Heart right ventricle (tissue), 16 donors: Measurements from ENCODE around the gene RNF213. TPM values are rescaled to one million over a fixed set of nuclear protein-coding genes. Genes with fewer than 3 reads are reported as not detected.

Experiments
- ATAC-seq, 8 donors: fragments of 200-7000 bp; cut with Tn5 transposase; one replicate each; pipeline ENCODE4 v1.9.1; 2020; ENCODE audit warnings: mild to moderate bottlenecking in 8 of 8, moderate library complexity in 8 of 8, moderate number of reproducible peaks in 1 of 8
- DNase-seq, 2 donors: peaks; one replicate each; pipeline ENCODE4 v3.0.0-alpha.2; 2020
- H3K27ac ChIP-seq, 10 donors: fragments of 200-600 bp; sonication (generic) in 2 of 10; one replicate each; pipeline versions ENCODE4 v1.5.0 to v1.8.0; 2020 to 2022; ENCODE audit warnings: mild to moderate bottlenecking in 3 of 10
- H3K27me3 ChIP-seq, 7 donors: fragments of 200-600 bp; one replicate each; pipeline ENCODE4 v1.8.0; 2021 to 2022; ENCODE audit warnings: mild to moderate bottlenecking in 2 of 7
- H3K36me3 ChIP-seq, 9 donors: fragments of 200-600 bp; sonication (generic) in 1 of 9; one replicate each; pipeline versions ENCODE4 v1.5.0 to v1.8.0; 2020 to 2022; ENCODE audit warnings: mild to moderate bottlenecking in 2 of 9
- H3K4me1 ChIP-seq, 9 donors: fragments of 200-600 bp; sonication (generic) in 1 of 9; one replicate each; pipeline versions ENCODE4 v1.5.0 to v1.8.0; 2020 to 2022; ENCODE audit warnings: mild to moderate bottlenecking in 4 of 9
- H3K4me3 ChIP-seq, 10 donors: fragments of 200-600 bp; sonication (generic) in 2 of 10; one replicate each; pipeline versions ENCODE4 v1.5.0 to v1.8.0; 2020 to 2022; ENCODE audit warnings: mild to moderate bottlenecking in 7 of 10, moderate library complexity in 2 of 10
- H3K9me3 ChIP-seq, 11 donors: fragments of 200-600 bp in 10 of 11; sonication (generic) in 2 of 11; one replicate each; pipeline versions ENCODE4 v1.5.0 to v1.8.0; 2013 to 2022; ENCODE audit warnings: mild to moderate bottlenecking in 2 of 11, control low read depth in 1 of 11, moderate library complexity in 1 of 11
- CTCF ChIP-seq, 9 donors: fragments of 200-600 bp; sonication (generic) in 2 of 9; IDR thresholded peaks; one replicate each; pipeline versions ENCODE4 v1.5.0 to v1.8.0; 2021 to 2022; ENCODE audit warnings: antibody characterized with exemption in 9 of 9, mild to moderate bottlenecking in 5 of 9, moderate library complexity in 1 of 9
- WGBS, 2 donors: extraction: QIAGEN DNeasy Blood & Tissue Kit; methylation state at CpG; one replicate each; pipeline ENCODE4 v1.1.7; 2013; ENCODE audit warnings: inconsistent platforms in 1 of 2; 5-methylcytosine and 5-hydroxymethylcytosine counted together
- intact Hi-C, 10 donors: fragments of 100-400 bp; cut with DNase I; formaldehyde crosslinking; loops; one replicate each; pipeline versions ENCODE4 v1.11.1 to v1.14.2; 2022
- polyA plus RNA-seq, 2 donors: library from polyadenylated mRNA; stranded (reverse); fragments of 200-250 nt; gene quantifications; one replicate each; pipeline ENCODE4 v1.2.3, GENCODE V29; 2013
- total RNA-seq, 10 donors: library from RNA; stranded (reverse); fragmentation: NEBNext Ultra II Directional in 3 of 10; extraction: Animal tissue kit (Norgen Biotek cat#: 25700) in 3 of 10; gene quantifications; one replicate each; pipeline versions ENCODE4 v1.2.1 to v1.2.4, GENCODE V29; 2021 to 2023
- donor health status: Arrhythmogenic right ventricular cardiomyopathy.
- donor health status: ischemic (EF 13 %, LVEDD 7.1; RV severe dilation, severe dysfunction).
- donor health status: healthy with polysubstance abuse.
- donor health status: DM: no; HTN: yes; CAD: no.
- donor health status: DM: no; HTN: no; CAD: no.
- donor health status: ischemic (EF 25% LVEDD 6.9; RV normal size, moderate dysfunction).
- donor health status: ischemic (EF 25% LVEDD 5.7; RV mildly dilated, moderate dysfunction).
- donor health status: healthy.
- donor health status: DM: yes; HTN: yes; CAD: no.
- donor health status: Ischemic cardiomyopathy.
- donor health status: ischemic (EF 35%, LVEDD 5.7; RV mildly dilated, moderate dysfunction).
- donor health status: nonischemic (EF 11% LVEDD 7.7; RV severe dilation, severe dysfunction).
- donor health status: DM: yes; HTN: yes; CAD: no.
- donor health status: PGD.
- donor health status: ischemic (EF 29% LVEDD 5.4; RV normal size, mild dysfunction).
- donor health status: nonischemic (EF 23%, LVEDD 6.1; RV moderate dilation, normal function).

RNF213 gene
- total and polyA plus RNA-seq, 12 donors: 13.1 to 97.0 (median 31.7) TPM

GRCh38 chr17:80347948-80348351, 87.3 kb downstream of the RNF213 start:
- H3K36me3 ChIP-seq: peaks cover 8 to 100% (median 90%) of the 10 kb centered on the region in 9 donors
- no peaks in the 10 kb centered on the region for H3K27me3 ChIP-seq
- ATAC-seq (no peak), DNase-seq (no peak)
- no peaks in the 10 kb centered on the region for H3K4me1 ChIP-seq
- TF ChIP-seq CTCF (IDR thresholded peaks at IDR 0.05): no peak
- no peak overlapping the region for H3K4me3 ChIP-seq
- WGBS, 2 donors: 96 to 99% methylated on average over 24 of the region's 24 CpGs
- intact Hi-C loops: no loop called here
- H3K27ac ChIP-seq: no peak overlapping the region
- no peaks in the 10 kb centered on the region for H3K9me3 ChIP-seq

- no peak for DNase-seq
- intact Hi-C loops: no loop called here
Measured at GRCh38 chr17:80348551-80349150, 88.0 kb downstream of the RNF213 start.

GRCh38 chr17:80349151-80349651, 88.5 kb downstream of the RNF213 start:
- 77 to 83% methylated on average over 19 of the region's 19 CpGs for WGBS, 2 donors
- peak in 1 of 8 donors; percentile 18 for ATAC-seq

More at GRCh38 chr17:80348551-80349150, 88.0 kb downstream of the RNF213 start:
- H3K36me3 ChIP-seq: peaks cover 8 to 100% (median 90%) of the 10 kb centered on the region in 9 donors
- H3K9me3 ChIP-seq: no peaks in the 10 kb centered on the region
- WGBS, 2 donors: 94% methylated on average over 17 to 18 of the region's 18 CpGs
- H3K27ac ChIP-seq: no peak overlapping the region
- H3K27me3 ChIP-seq: no peaks in the 10 kb centered on the region
- no peak overlapping the region for H3K4me3 ChIP-seq
- TF ChIP-seq CTCF (IDR thresholded peaks at IDR 0.05): no peak
- no peaks in the 10 kb centered on the region for H3K4me1 ChIP-seq
- no peak for ATAC-seq

GRCh38 chr17:80349751-80350150, 89.1 kb downstream of the RNF213 start:
- ATAC-seq (no peak), DNase-seq (no peak)
- Histone ChIP-seq H3K27me3 (no peaks in the 10 kb centered on the region), H3K9me3 (no peaks in the 10 kb centered on the region), H3K27ac (no peak overlapping the region), H3K4me1 (no peaks in the 10 kb centered on the region), H3K4me3 (no peak overlapping the region), H3K36me3 (peaks cover 8 to 100% (median 91%) of the 10 kb centered on the region in 9 donors)
- WGBS, 2 donors: 94 to 95% methylated on average over 18 of the region's 18 CpGs
- no peak for TF ChIP-seq CTCF (IDR thresholded peaks at IDR 0.05)
- intact Hi-C loops: no loop called here

More at GRCh38 chr17:80349151-80349651, 88.5 kb downstream of the RNF213 start:
- Histone ChIP-seq H3K4me1 (no peaks in the 10 kb centered on the region), H3K27ac (no peak overlapping the region), H3K4me3 (no peak overlapping the region), H3K27me3 (no peaks in the 10 kb centered on the region), H3K36me3 (peaks cover 8 to 100% (median 91%) of the 10 kb centered on the region in 9 donors), H3K9me3 (no peaks in the 10 kb centered on the region)
- TF ChIP-seq CTCF (IDR thresholded peaks at IDR 0.05): no peak
- no peak for DNase-seq
- intact Hi-C loops: no loop called here
